WTC11 (cell line): ENCODE data around the gene FAM193A.

Source experiments
- SMAD3 ChIP-seq: sonication (generic); formaldehyde crosslinking; IDR thresholded peaks from 2 replicates; pipeline ENCODE4 v1.8.0; 2022; ENCODE audit warnings: missing genetic modification reagents, mild to moderate bottlenecking, borderline replicate concordance
- TF ChIP-seq, protein P1 (sequence below): fragments of 200-600 bp; IDR thresholded peaks from 2 replicates; pipeline ENCODE4 v1.8.0; 2022; ENCODE audit warnings: antibody characterized with exemption

- TF ChIP-seq SMAD3 (CRISPR knock-in tag): no peak
- TF ChIP-seq, protein P1, sequence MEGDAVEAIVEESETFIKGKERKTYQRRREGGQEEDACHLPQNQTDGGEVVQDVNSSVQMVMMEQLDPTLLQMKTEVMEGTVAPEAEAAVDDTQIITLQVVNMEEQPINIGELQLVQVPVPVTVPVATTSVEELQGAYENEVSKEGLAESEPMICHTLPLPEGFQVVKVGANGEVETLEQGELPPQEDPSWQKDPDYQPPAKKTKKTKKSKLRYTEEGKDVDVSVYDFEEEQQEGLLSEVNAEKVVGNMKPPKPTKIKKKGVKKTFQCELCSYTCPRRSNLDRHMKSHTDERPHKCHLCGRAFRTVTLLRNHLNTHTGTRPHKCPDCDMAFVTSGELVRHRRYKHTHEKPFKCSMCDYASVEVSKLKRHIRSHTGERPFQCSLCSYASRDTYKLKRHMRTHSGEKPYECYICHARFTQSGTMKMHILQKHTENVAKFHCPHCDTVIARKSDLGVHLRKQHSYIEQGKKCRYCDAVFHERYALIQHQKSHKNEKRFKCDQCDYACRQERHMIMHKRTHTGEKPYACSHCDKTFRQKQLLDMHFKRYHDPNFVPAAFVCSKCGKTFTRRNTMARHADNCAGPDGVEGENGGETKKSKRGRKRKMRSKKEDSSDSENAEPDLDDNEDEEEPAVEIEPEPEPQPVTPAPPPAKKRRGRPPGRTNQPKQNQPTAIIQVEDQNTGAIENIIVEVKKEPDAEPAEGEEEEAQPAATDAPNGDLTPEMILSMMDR: no peak
Observed at GRCh38 chr4:2672082-2672481, 135.6 kb downstream of the FAM193A start.
